Endothelial cell of umbilical vein (primary cell): ENCODE measurements around the gene TLE1. TPM values are rescaled to one million over a fixed set of nuclear protein-coding genes. Genes with fewer than 3 reads are reported as not detected.

ENCODE experiments used
- BruUV-seq: library from RNA; stranded (reverse); fragments of 400-500 nt; replicated peaks from 2 replicates; lab custom pipeline; 2021; lab: Mats Ljungman, UMichigan
- CTCF ChIA-PET: fragments of 300-600, 350-600 bp; sonication (Branson Sonifier 250); formaldehyde crosslinking; loops from one replicate; lab custom pipeline; 2021; ENCODE audit warnings: antibody characterized with exemption, inconsistent platforms; lab: Charles Lee
- POLR2A ChIA-PET: fragments of 300-600, 350-600 bp; sonication (Branson Sonifier 250); formaldehyde crosslinking; loops from one replicate; lab custom pipeline; 2021; ENCODE audit warnings: antibody characterized with exemption, inconsistent platforms; lab: Charles Lee
- DNase-seq: peaks from one replicate; pipeline ENCODE4 v3.0.0-alpha.2; 2011; ENCODE audit warnings: low read depth, low spot score
- FAIRE-seq: peaks from 2 replicates; lab custom pipeline; 2011; peaks lifted over from hg19 to GRCh38; lab: Jason Lieb, UNC
- H2AFZ ChIP-seq: 2 replicates; pipeline ENCODE4 v1.6.0; 2012; ENCODE audit warnings: low read depth, low read length, control low read depth, inconsistent platforms
- H3K27ac ChIP-seq: 2 replicates; pipeline ENCODE4 v1.5.1; 2011; ENCODE audit warnings: low read depth, mild to moderate bottlenecking, control low read depth, low read length, moderate library complexity; ENCODE audit not compliant: insufficient read depth
- H3K27me3 ChIP-seq, 2 experiments: 2 replicates each; pipeline versions ENCODE4 v1.6.0 to v1.6.1; 2011; ENCODE audit warnings: low read length in 2 of 2, mixed read lengths in 1 of 2; ENCODE audit not compliant: control insufficient read depth in 2 of 2, insufficient read depth in 2 of 2
- H3K36me3 ChIP-seq, 2 experiments: 2 replicates in 1 of 2; 3 replicates in 1 of 2; pipeline ENCODE4 v1.5.1; 2011; ENCODE audit warnings: low read length in 2 of 2, mild to moderate bottlenecking in 1 of 2, moderate library complexity in 1 of 2; ENCODE audit not compliant: control insufficient read depth in 2 of 2, insufficient read depth in 2 of 2; ENCODE audit errors: extremely low read depth in 1 of 2
- H3K4me1 ChIP-seq: 3 replicates; pipeline ENCODE4 v1.5.1; 2011; ENCODE audit warnings: mild to moderate bottlenecking, low read length; ENCODE audit not compliant: control insufficient read depth, insufficient read depth; ENCODE audit errors: extremely low read depth
- H3K4me2 ChIP-seq: 2 replicates; pipeline ENCODE4 v1.6.1; 2011; ENCODE audit warnings: low read length, control low read depth, mixed read lengths; ENCODE audit not compliant: insufficient read depth
- H3K4me3 ChIP-seq, 3 experiments: fragments of 200-600 bp in 1 of 3; sonication (generic), shearing (Covaris generic) in 1 of 3; replicated peaks in 1 of 3; 2 replicates each; pipeline ENCODE4 v1.5.1; 2011 to 2016; ENCODE audit warnings: control low read depth in 3 of 3, low read length in 3 of 3, mild to moderate bottlenecking in 2 of 3, inconsistent platforms in 1 of 3, low read depth in 1 of 3, moderate library complexity in 1 of 3; ENCODE audit not compliant: insufficient read depth in 1 of 3
- H3K79me2 ChIP-seq: 2 replicates; pipeline ENCODE4 v1.6.0; 2012; ENCODE audit warnings: low read length, inconsistent platforms; ENCODE audit not compliant: control insufficient read depth, insufficient read depth
- H3K9ac ChIP-seq: replicated peaks from 2 replicates; pipeline ENCODE3; 2011; ENCODE audit warnings: low read length, control low read depth; ENCODE audit not compliant: insufficient read depth; ENCODE audit errors: extremely low read depth
- H3K9me1 ChIP-seq: replicated peaks from 3 replicates; pipeline ENCODE4 v1.6.0; 2011; ENCODE audit warnings: mild to moderate bottlenecking, low read length; ENCODE audit not compliant: control insufficient read depth, insufficient read depth; ENCODE audit errors: extremely low read depth
- H3K9me3 ChIP-seq: replicated peaks from 2 replicates; pipeline ENCODE4 v1.5.1; 2012; ENCODE audit warnings: low read length, inconsistent platforms; ENCODE audit not compliant: control insufficient read depth, insufficient read depth
- H4K20me1 ChIP-seq: replicated peaks from 2 replicates; pipeline ENCODE3; 2011; ENCODE audit warnings: mild to moderate bottlenecking, low read length; ENCODE audit not compliant: control insufficient read depth, insufficient read depth; ENCODE audit errors: extremely low read depth
- EZH2 ChIP-seq: IDR thresholded peaks from 2 replicates; pipeline ENCODE4 v1.6.1; 2012; ENCODE audit warnings: borderline replicate concordance, low read depth, mild to moderate bottlenecking, moderate library complexity, low read length, inconsistent platforms; ENCODE audit not compliant: severe bottlenecking
- FOS ChIP-seq: IDR thresholded peaks from 2 replicates; pipeline ENCODE4 v1.6.1; 2011; ENCODE audit warnings: mild to moderate bottlenecking, low read length, moderate library complexity, borderline replicate concordance; ENCODE audit not compliant: insufficient read depth
- GATA2 ChIP-seq: IDR thresholded peaks from 2 replicates; pipeline ENCODE4 v1.7.0; 2011; ENCODE audit warnings: low read depth, mild to moderate bottlenecking, moderate library complexity, mixed read lengths, low read length; ENCODE audit not compliant: insufficient read length, insufficient read depth
- JUN ChIP-seq: IDR thresholded peaks from 2 replicates; pipeline ENCODE4 v1.6.1; 2011; ENCODE audit warnings: borderline replicate concordance, low read depth; ENCODE audit not compliant: insufficient read length, insufficient read depth
- MAX ChIP-seq: IDR thresholded peaks from 2 replicates; pipeline ENCODE4 v1.6.1; 2011; ENCODE audit not compliant: insufficient read depth, insufficient read length
- POLR2A ChIP-seq: IDR thresholded peaks from 2 replicates; pipeline ENCODE4 v1.6.1; 2012; ENCODE audit warnings: low read depth, mild to moderate bottlenecking, control low read depth, low read length
- POLR2AphosphoS5 ChIP-seq: IDR thresholded peaks from 2 replicates; pipeline ENCODE4 v1.6.1; 2012; ENCODE audit warnings: low read depth, mild to moderate bottlenecking, control low read depth, low read length, moderate library complexity; ENCODE audit not compliant: insufficient read depth
- dilution Hi-C: fragments of 300-500 bp; cut with MboI; formaldehyde crosslinking; loops from one replicate; pipeline ENCODE4 v1.15.0; 2019; ENCODE audit warnings: low sequenced_read_pairs; ENCODE audit not compliant: extremely low pct_ligation_motif_present
- intact Hi-C: fragments of 100-400 bp; cut with micrococcal nuclease; formaldehyde crosslinking; loops from one replicate; pipeline ENCODE4 v1.10.0; 2022
- polyA plus RNA-seq, 4 experiments: library from polyadenylated mRNA; depleted of rRNA in 3 of 4; stranded (reverse) in 3 of 4; unstranded in 1 of 4; fragments of >200 nt; gene quantifications; 2 replicates each; pipeline versions ENCODE4 v1.2.1 to v1.2.3, GENCODE V29; 2011 to 2012; ENCODE audit warnings: missing spikeins in 1 of 4
- total RNA-seq: library from RNA; stranded (reverse); gene quantifications from 2 replicates; pipeline ENCODE4 v1.2.3, GENCODE V29; 2021
- TF ChIP-seq, protein P1 (sequence below), 2 donors: IDR thresholded peaks; 1 replicate in 1 of 2; 2 replicates in 1 of 2; pipeline ENCODE4 v1.5.1; 2011; ENCODE audit warnings: low read length in 2 of 2, mild to moderate bottlenecking in 2 of 2, moderate library complexity in 2 of 2, control low read depth in 1 of 2, inconsistent platforms in 1 of 2, low read depth in 1 of 2; ENCODE audit not compliant: insufficient read depth in 1 of 2; ENCODE audit errors: extremely low read depth in 1 of 2

Gene TLE1
- total and polyA plus RNA-seq, 2 donors (not counting 3 experiments of a cell fraction or from before 2014, with no cell fraction given): 55.0 to 58.2 TPM

DNA sequence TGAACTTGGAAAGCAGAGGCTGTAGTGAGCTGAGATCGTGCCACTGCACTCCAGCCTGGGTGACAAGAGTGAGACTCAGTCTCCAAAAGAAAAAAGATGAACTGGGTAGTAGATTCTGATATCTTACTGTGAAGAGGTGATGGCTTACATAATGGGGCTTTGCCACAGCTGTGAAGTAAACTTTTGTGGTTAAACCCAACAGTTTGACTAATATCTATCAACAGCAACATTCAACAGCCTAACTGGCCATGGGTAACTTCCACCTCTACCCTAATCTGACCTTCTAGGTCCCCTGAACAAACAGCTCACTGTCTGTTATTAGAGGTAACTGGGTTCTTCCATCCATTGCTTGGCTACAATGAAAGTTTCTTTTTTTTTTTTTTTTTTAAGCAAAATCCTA lies 52.1 kb downstream of the TLE1 start:
- no peaks in the 10 kb centered on the region for H3K27me3 ChIP-seq
- no peaks in the 10 kb centered on the region for H3K4me1 ChIP-seq
- intact Hi-C loops: no loop called here
- no peaks in the 10 kb centered on the region for H3K9me3 ChIP-seq
- dilution Hi-C loops: no loop called here
- H3K36me3 ChIP-seq: peaks cover 8 to 10% of the 10 kb centered on the region in 2 experiments
- H3K9me1 ChIP-seq: no peaks in the 10 kb centered on the region
- H3K79me2 ChIP-seq: no peaks in the 10 kb centered on the region
- POLR2A ChIA-PET: interaction anchor here (0.7 kb wide), 1 partner anchor 257 kb away, joined by 6 read pairs; no protein-coding TSS in a partner anchor
- no peak overlapping the region for H2AFZ ChIP-seq
- no peak overlapping the region for H3K4me3 ChIP-seq
- no peak overlapping the region for H3K4me2 ChIP-seq
- no peak for TF ChIP-seq GATA2
- no peak for TF ChIP-seq JUN
- no peak for TF ChIP-seq POLR2AphosphoS5
- no peak for TF ChIP-seq POLR2A
- TF ChIP-seq FOS: no peak
- H4K20me1 ChIP-seq: no peaks in the 10 kb centered on the region
- H3K27ac ChIP-seq: no peak overlapping the region
- BruUV-seq: no TSS peak
- CTCF ChIA-PET: interaction anchor here (0.6 to 1.6 kb wide), 6 partner anchors 9 to 1452 kb away, joined by 3 to 5 read pairs (median 4); no protein-coding TSS in a partner anchor
- H3K9ac ChIP-seq: no peak overlapping the region
- DNase-seq (no peak), FAIRE-seq (no peak)

DNA sequence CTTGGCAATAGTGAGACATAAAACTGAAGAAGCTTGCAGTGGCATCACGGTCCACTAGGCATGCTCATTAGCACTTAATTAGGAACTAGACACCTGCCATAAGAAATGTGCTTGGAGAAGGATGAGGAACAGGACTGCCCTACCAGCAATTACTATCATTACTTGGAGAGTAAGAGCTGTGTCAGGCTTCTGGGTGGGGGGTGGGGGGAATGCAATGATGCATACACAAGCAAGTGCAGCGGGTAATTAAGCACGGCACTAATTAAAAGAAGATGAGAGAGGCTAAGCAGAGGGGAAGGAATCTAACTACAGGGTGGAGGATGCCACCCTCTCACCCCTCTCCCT lies 53.1 kb downstream of the TLE1 start:
- H3K9me3 ChIP-seq: no peaks in the 10 kb centered on the region
- no TSS peak for BruUV-seq

More for the DNA sequence above, 53.1 kb downstream of the TLE1 start:
- POLR2A ChIA-PET: no interaction called here
- dilution Hi-C loops (no loop called here), intact Hi-C loops (no loop called here)
- Histone ChIP-seq H2AFZ (no peak overlapping the region), H3K27me3 (no peaks in the 10 kb centered on the region), H3K4me1 (no peaks in the 10 kb centered on the region), H3K9me1 (no peaks in the 10 kb centered on the region), H4K20me1 (no peaks in the 10 kb centered on the region), H3K4me2 (no peak overlapping the region), H3K27ac (no peak overlapping the region), H3K4me3 (no peak overlapping the region), H3K79me2 (no peaks in the 10 kb centered on the region), H3K36me3 (peaks cover 8 to 11% of the 10 kb centered on the region in 2 experiments), H3K9ac (no peak overlapping the region)
- TF ChIP-seq FOS: no peak
- TF ChIP-seq POLR2AphosphoS5: no peak
- no peak for TF ChIP-seq GATA2
- TF ChIP-seq EZH2: no peak
- no peak for TF ChIP-seq MAX
- TF ChIP-seq, protein P1, sequence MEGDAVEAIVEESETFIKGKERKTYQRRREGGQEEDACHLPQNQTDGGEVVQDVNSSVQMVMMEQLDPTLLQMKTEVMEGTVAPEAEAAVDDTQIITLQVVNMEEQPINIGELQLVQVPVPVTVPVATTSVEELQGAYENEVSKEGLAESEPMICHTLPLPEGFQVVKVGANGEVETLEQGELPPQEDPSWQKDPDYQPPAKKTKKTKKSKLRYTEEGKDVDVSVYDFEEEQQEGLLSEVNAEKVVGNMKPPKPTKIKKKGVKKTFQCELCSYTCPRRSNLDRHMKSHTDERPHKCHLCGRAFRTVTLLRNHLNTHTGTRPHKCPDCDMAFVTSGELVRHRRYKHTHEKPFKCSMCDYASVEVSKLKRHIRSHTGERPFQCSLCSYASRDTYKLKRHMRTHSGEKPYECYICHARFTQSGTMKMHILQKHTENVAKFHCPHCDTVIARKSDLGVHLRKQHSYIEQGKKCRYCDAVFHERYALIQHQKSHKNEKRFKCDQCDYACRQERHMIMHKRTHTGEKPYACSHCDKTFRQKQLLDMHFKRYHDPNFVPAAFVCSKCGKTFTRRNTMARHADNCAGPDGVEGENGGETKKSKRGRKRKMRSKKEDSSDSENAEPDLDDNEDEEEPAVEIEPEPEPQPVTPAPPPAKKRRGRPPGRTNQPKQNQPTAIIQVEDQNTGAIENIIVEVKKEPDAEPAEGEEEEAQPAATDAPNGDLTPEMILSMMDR (IDR thresholded peaks at IDR 0.05; ENCODE audit: extremely low read depth in 1 of 2, insufficient read depth in 1 of 2, low read depth in 1 of 2, low read length in 2 of 2): no peak
- CTCF ChIA-PET: interaction anchor here (1.6 kb wide), 2 partner anchors 10 to 17 kb away, joined by 4 read pairs; no protein-coding TSS in a partner anchor
- no peak for DNase-seq
- FAIRE-seq: no peak
